K562 (cell line): ENCODE measurements around the gene FRAT1. TPM values are rescaled to one million over a fixed set of nuclear protein-coding genes. Genes with fewer than 3 reads are reported as not detected.

Source experiments
- ATAC-seq: fragments of 200-7000 bp; cut with Tn5 transposase; 3 replicates; pipeline ENCODE4 v1.9.1; 2020; ENCODE audit warnings: moderate library complexity
- BruUV-seq: library from RNA; stranded (reverse); fragments of 400-500 nt; replicated peaks from 2 replicates; lab custom pipeline; 2021; lab: Mats Ljungman, UMichigan
- CTCF ChIA-PET: fragments of 300-600 bp; formaldehyde crosslinking; extraction: SDS; loops from one replicate; lab custom pipeline; 2021; ENCODE audit warnings: low intra/inter-chr PET ratio; lab: Yijun Ruan, JAX
- POLR2A ChIA-PET: fragments of 300-600, 350-650 bp; sonication (Branson Sonifier 250); formaldehyde crosslinking; extraction: SDS; loops from one replicate; lab custom pipeline; 2021; ENCODE audit warnings: antibody characterized with exemption, inconsistent platforms; lab: Yijun Ruan, JAX
- DNase-seq, 4 experiments: peaks; one replicate each; pipeline versions ENCODE4 v3.0.0 to v3.0.0-alpha.2; 2011 to 2018; ENCODE audit warnings: low spot score in 3 of 4, mixed read lengths in 3 of 4; ENCODE audit errors: extremely low read depth in 1 of 4
- FAIRE-seq: peaks from 2 replicates; lab custom pipeline; 2011; peaks lifted over from hg19 to GRCh38; lab: Jason Lieb, UNC
- H2AFZ ChIP-seq: 2 replicates; pipeline ENCODE4 v1.6.0; 2011; ENCODE audit warnings: low read depth, low read length, control low read depth, inconsistent platforms
- H3K27ac ChIP-seq: fragments of 200-600 bp; 3 replicates; pipeline ENCODE4 v1.8.0; 2011; ENCODE audit warnings: low read depth, mild to moderate bottlenecking, control low read depth, inconsistent platforms, low read length, moderate library complexity, mixed read lengths; ENCODE audit errors: extremely low read depth
- H3K27me3 ChIP-seq, 2 experiments: fragments of 300-600 bp in 1 of 2; 2 replicates in 1 of 2; 3 replicates in 1 of 2; pipeline versions ENCODE4 v1.6.0 to v1.8.0; 2011; ENCODE audit warnings: inconsistent platforms in 2 of 2, low read length in 2 of 2, mild to moderate bottlenecking in 1 of 2, mixed read lengths in 1 of 2, moderate library complexity in 1 of 2; ENCODE audit not compliant: control insufficient read depth in 2 of 2, insufficient read depth in 2 of 2
- H3K36me3 ChIP-seq: fragments of 300-600 bp; 3 replicates; pipeline ENCODE4 v1.8.0; 2011; ENCODE audit warnings: mild to moderate bottlenecking, low read length, inconsistent platforms; ENCODE audit not compliant: control insufficient read depth, insufficient read depth
- H3K4me1 ChIP-seq, 2 experiments: fragments of 200-600 bp in 1 of 2; replicated peaks in 1 of 2; 2 replicates in 1 of 2; 3 replicates in 1 of 2; pipeline versions ENCODE4 v1.5.1 to v1.8.0; 2011; ENCODE audit warnings: inconsistent platforms in 2 of 2, low read length in 2 of 2, mild to moderate bottlenecking in 1 of 2, mixed read lengths in 1 of 2, moderate library complexity in 1 of 2; ENCODE audit not compliant: control insufficient read depth in 2 of 2, insufficient read depth in 2 of 2
- H3K4me2 ChIP-seq: 2 replicates; pipeline ENCODE4 v1.6.1; 2011; ENCODE audit warnings: low read length, control low read depth, inconsistent platforms, mixed read lengths; ENCODE audit not compliant: insufficient read depth
- H3K4me3 ChIP-seq: fragments of 200-600 bp; sonication (generic), shearing (Covaris generic); 2 replicates; pipeline ENCODE4 v1.5.1; 2016; ENCODE audit warnings: control low read depth, inconsistent platforms
- H3K79me2 ChIP-seq: fragments of 200-600 bp; 3 replicates; pipeline ENCODE4 v1.8.0; 2011; ENCODE audit warnings: low read length, inconsistent platforms; ENCODE audit not compliant: control insufficient read depth, insufficient read depth
- H3K9ac ChIP-seq, 2 experiments: 2 replicates each; pipeline versions ENCODE4 v1.6.0 to v1.6.1; 2011; ENCODE audit warnings: low read depth in 2 of 2, low read length in 2 of 2, control low read depth in 1 of 2, inconsistent platforms in 1 of 2, mild to moderate bottlenecking in 1 of 2, mixed read lengths in 1 of 2; ENCODE audit not compliant: insufficient read depth in 1 of 2
- H3K9me1 ChIP-seq: one replicate; pipeline ENCODE4 v1.6.0; 2011; ENCODE audit warnings: inconsistent platforms, mild to moderate bottlenecking, low read length, moderate library complexity; ENCODE audit not compliant: control insufficient read depth, insufficient read depth
- H3K9me3 ChIP-seq: replicated peaks from 2 replicates; pipeline ENCODE4 v1.5.1; 2011; ENCODE audit warnings: low read depth, low read length, inconsistent platforms; ENCODE audit not compliant: control insufficient read depth, insufficient read depth
- H4K20me1 ChIP-seq: replicated peaks from 2 replicates; pipeline ENCODE4 v1.6.1; 2011; ENCODE audit warnings: low read length, inconsistent platforms, mixed read lengths; ENCODE audit not compliant: control insufficient read depth, insufficient read depth
- ARID1B ChIP-seq: fragments of 450-650 bp; IDR thresholded peaks from 2 replicates; pipeline ENCODE4 v1.6.1; 2016; ENCODE audit warnings: antibody characterized with exemption, mild to moderate bottlenecking, inconsistent platforms
- BCL6 ChIP-seq: fragments of 250-450 bp; sonication (Bioruptor Pico); IDR thresholded peaks from 2 replicates; pipeline ENCODE4 v1.4.0; 2020
- CBX2 ChIP-seq: fragments of 200-600 bp; sonication (generic); IDR thresholded peaks from one replicate; pipeline ENCODE4 v1.6.1; 2012; ENCODE audit warnings: mild to moderate bottlenecking, low read length, inconsistent platforms; ENCODE audit not compliant: insufficient read depth, poor library complexity, severe bottlenecking
- GATA2 ChIP-seq: sonication (generic); formaldehyde crosslinking; IDR thresholded peaks from 2 replicates; pipeline ENCODE4 v1.4.0; 2020; ENCODE audit warnings: mild to moderate bottlenecking, missing genetic modification reagents
- MCM3 ChIP-seq: fragments of 450-650 bp; IDR thresholded peaks from 2 replicates; pipeline ENCODE4 v1.6.1; 2016
- PHB ChIP-seq: fragments of 250-450 bp; sonication (Bioruptor Pico); IDR thresholded peaks from 2 replicates; pipeline ENCODE4 v1.5.0; 2021
- PPARD ChIP-seq: fragments of 250-450 bp; sonication (Bioruptor Pico); IDR thresholded peaks from 2 replicates; pipeline ENCODE4 v1.8.0; 2022; ENCODE audit warnings: inconsistent platforms, mild to moderate bottlenecking, moderate library complexity
- PYGO2 ChIP-seq: fragments of 450-650 bp; IDR thresholded peaks from 2 replicates; pipeline ENCODE4 v1.6.1; 2016; ENCODE audit warnings: mild to moderate bottlenecking, missing genetic modification characterization, moderate library complexity, missing compliant biosample characterization
- SREBF1 ChIP-seq: fragments of 150-350 bp; IDR thresholded peaks from 2 replicates; pipeline ENCODE4 v1.6.1; 2014; ENCODE audit warnings: antibody characterized with exemption, low read depth, low read length, borderline replicate concordance
- ZNF311 ChIP-seq: fragments of 250-450 bp; sonication (Bioruptor Pico); IDR thresholded peaks from 2 replicates; pipeline ENCODE4 v1.4.0; 2020; ENCODE audit warnings: mild to moderate bottlenecking, moderate library complexity
- ZNF583 ChIP-seq: fragments of 250-450 bp; sonication (Bioruptor Pico); IDR thresholded peaks from 2 replicates; pipeline ENCODE4 v1.4.0; 2020
- WGBS: fragments of 100-300 bp; shearing (Covaris generic); methylation state at CpG from one replicate; pipeline ENCODE4 v1.1.6; 2016; ENCODE audit warnings: low coverage, mixed read lengths; ENCODE audit not compliant: insufficient coverage; ENCODE audit errors: missing lambda C conversion rate; 5-methylcytosine and 5-hydroxymethylcytosine counted together
- in situ Hi-C: fragments of 300-500 bp; cut with MboI; formaldehyde crosslinking; loops from 4 replicates; pipeline ENCODE4 v1.15.0; 2018; ENCODE audit warnings: inconsistent platforms, mixed read lengths
- intact Hi-C: fragments of 100-400 bp; cut with micrococcal nuclease; formaldehyde crosslinking; loops from 2 replicates; pipeline ENCODE4 v1.14.2; 2022
- polyA plus RNA-seq, 8 experiments: library from polyadenylated mRNA; depleted of rRNA in 4 of 8; stranded (reverse) in 5 of 8; unstranded in 3 of 8; fragments of >200 nt; fragmentation: Nextera tagmentation in 2 of 8; fragmentation: Illumina TruSeq in 1 of 8; extraction: Ambion mirVana in 2 of 8; extraction: Trizol in 1 of 8; gene quantifications; 2 replicates each; pipeline versions ENCODE4 v1.2.1 to v1.2.3, GENCODE V29; 2011 to 2014; ENCODE audit warnings: inconsistent platforms in 1 of 8, missing spikeins in 1 of 8
- total RNA-seq, 7 experiments: library from RNA; depleted of rRNA in 6 of 7; stranded (reverse); fragments of >200 nt in 6 of 7; fragmentation: Illumina TruSeq in 2 of 7; extraction: Trizol in 2 of 7; gene quantifications; 2 replicates each; pipeline versions ENCODE4 v1.2.1 to v1.2.3, GENCODE V29; 2011 to 2021; ENCODE audit warnings: low replicate concordance in 1 of 7
- TF ChIP-seq, protein P1 (sequence below): fragments of 450-650 bp; IDR thresholded peaks from one replicate; pipeline ENCODE4 v1.6.1; 2018; ENCODE audit warnings: mild to moderate bottlenecking, moderate library complexity; ENCODE audit not compliant: partially characterized antibody
- TF ChIP-seq, protein P2 (sequence below): fragments of 450-650 bp; IDR thresholded peaks from 2 replicates; pipeline ENCODE4 v1.7.0; 2016; ENCODE audit warnings: borderline replicate concordance
- TF ChIP-seq, protein P3 (sequence below), 2 experiments: fragments of 450-650 bp in 1 of 2; IDR thresholded peaks; 2 replicates each; pipeline ENCODE4 v1.6.1; 2011 to 2017; ENCODE audit warnings: low read depth in 2 of 2, antibody characterized with exemption in 1 of 2, borderline replicate concordance in 1 of 2, low read length in 1 of 2, mild to moderate bottlenecking in 1 of 2, mixed read lengths in 1 of 2; ENCODE audit not compliant: control insufficient read depth in 1 of 2

Gene FRAT1
- total and polyA plus RNA-seq, 9 of the 15 experiments (the other 6 are each of a cell fraction or from before 2014, with no cell fraction given) = 0.11 to 4.6 (median 1.4) TPM

DNA sequence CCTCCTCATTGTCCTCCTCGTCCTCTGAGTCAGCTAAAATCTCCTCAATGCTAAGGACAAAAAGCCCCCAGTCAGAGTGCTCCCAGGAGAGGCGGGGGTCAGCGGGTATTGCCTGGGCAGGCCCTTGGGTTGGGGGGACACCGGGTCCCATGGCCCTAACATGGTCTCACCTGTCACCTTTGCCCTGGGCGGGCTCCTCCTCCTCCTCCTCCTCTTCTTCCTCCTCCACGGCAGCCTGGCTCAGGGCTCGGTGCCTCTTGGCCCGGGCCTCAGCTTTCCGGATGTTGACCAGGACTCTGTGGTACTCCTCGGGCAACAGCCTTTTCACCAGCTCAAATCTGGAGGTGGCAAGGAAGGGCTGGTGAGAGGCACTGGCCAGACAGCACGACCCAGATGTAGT, 47.5 kb downstream of the FRAT1 start (continued):
- TF ChIP-seq, protein P1, sequence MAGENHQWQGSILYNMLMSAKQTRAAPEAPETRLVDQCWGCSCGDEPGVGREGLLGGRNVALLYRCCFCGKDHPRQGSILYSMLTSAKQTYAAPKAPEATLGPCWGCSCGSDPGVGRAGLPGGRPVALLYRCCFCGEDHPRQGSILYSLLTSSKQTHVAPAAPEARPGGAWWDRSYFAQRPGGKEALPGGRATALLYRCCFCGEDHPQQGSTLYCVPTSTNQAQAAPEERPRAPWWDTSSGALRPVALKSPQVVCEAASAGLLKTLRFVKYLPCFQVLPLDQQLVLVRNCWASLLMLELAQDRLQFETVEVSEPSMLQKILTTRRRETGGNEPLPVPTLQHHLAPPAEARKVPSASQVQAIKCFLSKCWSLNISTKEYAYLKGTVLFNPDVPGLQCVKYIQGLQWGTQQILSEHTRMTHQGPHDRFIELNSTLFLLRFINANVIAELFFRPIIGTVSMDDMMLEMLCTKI = no peak

DNA sequence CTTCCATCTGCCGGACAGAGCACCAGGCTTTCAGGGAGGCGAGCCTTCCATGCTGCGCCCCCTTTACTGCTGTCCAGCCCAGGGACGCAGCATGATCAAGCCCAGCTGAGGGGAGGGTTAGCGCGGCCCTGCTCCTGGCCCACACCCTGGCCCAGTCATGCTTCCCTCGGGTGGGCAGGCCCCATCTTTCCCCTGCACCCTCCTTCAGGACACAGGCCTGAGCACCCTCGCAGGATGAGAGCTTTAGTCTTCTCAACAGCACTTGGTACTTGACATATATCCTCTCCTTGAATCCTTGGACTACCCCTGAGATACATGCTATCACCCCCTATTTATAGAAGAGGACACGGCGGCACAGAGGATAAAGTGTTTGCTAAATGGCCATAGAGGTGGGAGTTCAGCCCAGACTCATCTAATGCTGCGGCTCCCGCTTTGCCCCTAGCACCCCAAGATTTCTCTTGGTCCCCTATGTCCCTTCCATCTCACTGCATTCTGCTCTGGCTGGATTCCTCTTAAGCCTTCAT, 48.1 kb downstream of the FRAT1 start:
- no peak overlapping the region for H3K4me3 ChIP-seq
- no peak overlapping the region for H3K9ac ChIP-seq
- no peak overlapping the region for H3K27ac ChIP-seq
- DNase-seq (no peak), ATAC-seq (no peak), FAIRE-seq (no peak)
- H2AFZ ChIP-seq = no peak overlapping the region
- no peaks in the 10 kb centered on the region for H4K20me1 ChIP-seq
- no peaks in the 10 kb centered on the region for H3K9me1 ChIP-seq
- in situ Hi-C loops = no loop called here
- peaks cover 82% of the 10 kb centered on the region; the same call in 2 of the 3 replicates for H3K36me3 ChIP-seq
- 94% methylated on average over 12 of the region's 12 CpGs for WGBS
- no TSS peak for BruUV-seq
- intact Hi-C loops = no loop called here
- no peaks in the 10 kb centered on the region for H3K79me2 ChIP-seq
- ChIA-PET POLR2A (interaction anchor here (0.6 kb wide), 1 partner anchor 15 kb away, joined by 3 read pairs; no protein-coding TSS in a partner anchor), CTCF (no interaction called here)
- no peaks in the 10 kb centered on the region for H3K9me3 ChIP-seq
- no peaks in the 10 kb centered on the region for H3K27me3 ChIP-seq
- no peak overlapping the region for H3K4me2 ChIP-seq
- H3K4me1 ChIP-seq = no peaks in the 10 kb centered on the region; a peak in 1 of 5 replicates
- TF ChIP-seq GATA2 (no peak), PYGO2 (tag) (no peak), ZNF583 (CRISPR knock-in tag) (no peak), PPARD (CRISPR knock-in tag) (no peak), BCL6 (CRISPR knock-in tag) (no peak), ZNF311 (CRISPR knock-in tag) (no peak), CBX2 (no peak), PHB (CRISPR knock-in tag) (no peak), ARID1B (no peak), SREBF1 (no peak), MCM3 (no peak)
- TF ChIP-seq, protein P2, sequence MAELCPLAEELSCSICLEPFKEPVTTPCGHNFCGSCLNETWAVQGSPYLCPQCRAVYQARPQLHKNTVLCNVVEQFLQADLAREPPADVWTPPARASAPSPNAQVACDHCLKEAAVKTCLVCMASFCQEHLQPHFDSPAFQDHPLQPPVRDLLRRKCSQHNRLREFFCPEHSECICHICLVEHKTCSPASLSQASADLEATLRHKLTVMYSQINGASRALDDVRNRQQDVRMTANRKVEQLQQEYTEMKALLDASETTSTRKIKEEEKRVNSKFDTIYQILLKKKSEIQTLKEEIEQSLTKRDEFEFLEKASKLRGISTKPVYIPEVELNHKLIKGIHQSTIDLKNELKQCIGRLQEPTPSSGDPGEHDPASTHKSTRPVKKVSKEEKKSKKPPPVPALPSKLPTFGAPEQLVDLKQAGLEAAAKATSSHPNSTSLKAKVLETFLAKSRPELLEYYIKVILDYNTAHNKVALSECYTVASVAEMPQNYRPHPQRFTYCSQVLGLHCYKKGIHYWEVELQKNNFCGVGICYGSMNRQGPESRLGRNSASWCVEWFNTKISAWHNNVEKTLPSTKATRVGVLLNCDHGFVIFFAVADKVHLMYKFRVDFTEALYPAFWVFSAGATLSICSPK = no peak
- TF ChIP-seq, protein P3, sequence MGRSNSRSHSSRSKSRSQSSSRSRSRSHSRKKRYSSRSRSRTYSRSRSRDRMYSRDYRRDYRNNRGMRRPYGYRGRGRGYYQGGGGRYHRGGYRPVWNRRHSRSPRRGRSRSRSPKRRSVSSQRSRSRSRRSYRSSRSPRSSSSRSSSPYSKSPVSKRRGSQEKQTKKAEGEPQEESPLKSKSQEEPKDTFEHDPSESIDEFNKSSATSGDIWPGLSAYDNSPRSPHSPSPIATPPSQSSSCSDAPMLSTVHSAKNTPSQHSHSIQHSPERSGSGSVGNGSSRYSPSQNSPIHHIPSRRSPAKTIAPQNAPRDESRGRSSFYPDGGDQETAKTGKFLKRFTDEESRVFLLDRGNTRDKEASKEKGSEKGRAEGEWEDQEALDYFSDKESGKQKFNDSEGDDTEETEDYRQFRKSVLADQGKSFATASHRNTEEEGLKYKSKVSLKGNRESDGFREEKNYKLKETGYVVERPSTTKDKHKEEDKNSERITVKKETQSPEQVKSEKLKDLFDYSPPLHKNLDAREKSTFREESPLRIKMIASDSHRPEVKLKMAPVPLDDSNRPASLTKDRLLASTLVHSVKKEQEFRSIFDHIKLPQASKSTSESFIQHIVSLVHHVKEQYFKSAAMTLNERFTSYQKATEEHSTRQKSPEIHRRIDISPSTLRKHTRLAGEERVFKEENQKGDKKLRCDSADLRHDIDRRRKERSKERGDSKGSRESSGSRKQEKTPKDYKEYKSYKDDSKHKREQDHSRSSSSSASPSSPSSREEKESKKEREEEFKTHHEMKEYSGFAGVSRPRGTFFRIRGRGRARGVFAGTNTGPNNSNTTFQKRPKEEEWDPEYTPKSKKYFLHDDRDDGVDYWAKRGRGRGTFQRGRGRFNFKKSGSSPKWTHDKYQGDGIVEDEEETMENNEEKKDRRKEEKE (IDR thresholded peaks at IDR 0.05; ENCODE audit: borderline replicate concordance in 1 of 2, control insufficient read depth in 1 of 2, low read depth in 2 of 2, low read length in 1 of 2) = no peak
